IMR-90 (cell line): ENCODE results near the gene FAM53C. TPM values are rescaled to one million over a fixed set of nuclear protein-coding genes. Genes with fewer than 3 reads are reported as not detected.
A peak's percentile ranks its signal among the peaks of the same experiment; 100 is the strongest.

ENCODE experiments used
- ATAC-seq: fragments of 200-7000 bp; cut with Tn5 transposase; 2 replicates; pipeline ENCODE4 v1.9.1; 2020; ENCODE audit warnings: low read depth, mild to moderate bottlenecking, moderate library complexity
- BruUV-seq: library from RNA; stranded (reverse); fragments of 400-500 nt; replicated peaks from 2 replicates; lab custom pipeline; 2021; lab: Mats Ljungman, UMichigan
- CTCF ChIA-PET: fragments of 300-600 bp; formaldehyde crosslinking; extraction: SDS; loops from one replicate; lab custom pipeline; 2021; ENCODE audit warnings: antibody characterized with exemption; lab: Yijun Ruan, JAX
- POLR2A ChIA-PET: fragments of 300-600 bp; sonication (Branson Sonifier 250); formaldehyde crosslinking; loops from one replicate; lab custom pipeline; 2022; ENCODE audit warnings: antibody characterized with exemption; ENCODE audit not compliant: unreplicated experiment; lab: Charles Lee
- DNase-seq: peaks from one replicate; pipeline ENCODE4 v3.0.0; 2013
- H2AFZ ChIP-seq: replicated peaks from 2 replicates; pipeline ENCODE3; 2013; ENCODE audit warnings: low read length, mild to moderate bottlenecking; ENCODE audit not compliant: poor library complexity
- H2AK5ac ChIP-seq: 2 replicates; pipeline ENCODE4 v1.6.1; 2013; ENCODE audit warnings: low read depth, low read length, inconsistent platforms
- H2AK9ac ChIP-seq: replicated peaks from 2 replicates; pipeline ENCODE3; 2013; ENCODE audit warnings: mild to moderate bottlenecking, low read depth, low read length, moderate library complexity; ENCODE audit not compliant: poor library complexity
- H2BK120ac ChIP-seq: 2 replicates; pipeline ENCODE4 v1.6.1; 2013; ENCODE audit warnings: low read depth, low read length, inconsistent platforms
- H2BK15ac ChIP-seq: 3 replicates; pipeline ENCODE4 v1.6.1; 2013; ENCODE audit warnings: low read depth, low read length, inconsistent platforms
- H2BK20ac ChIP-seq: 2 replicates; pipeline ENCODE4 v1.6.1; 2013; ENCODE audit warnings: low read depth, mild to moderate bottlenecking, inconsistent platforms, low read length, moderate library complexity
- H2BK5ac ChIP-seq: 2 replicates; pipeline ENCODE4 v1.6.1; 2013; ENCODE audit warnings: mild to moderate bottlenecking, low read depth, low read length, inconsistent platforms; ENCODE audit not compliant: poor library complexity, severe bottlenecking
- H3K14ac ChIP-seq: replicated peaks from 2 replicates; pipeline ENCODE4 v1.6.1; 2013; ENCODE audit warnings: low read depth, low read length, inconsistent platforms
- H3K18ac ChIP-seq: 2 replicates; pipeline ENCODE4 v1.6.1; 2013; ENCODE audit warnings: low read depth, low read length, control low read depth
- H3K23ac ChIP-seq: 2 replicates; pipeline ENCODE4 v1.6.1; 2013; ENCODE audit warnings: low read depth, low read length, inconsistent platforms
- H3K27ac ChIP-seq: 2 replicates; pipeline ENCODE4 v1.5.1; 2013; ENCODE audit warnings: mild to moderate bottlenecking, control low read depth, low read length; ENCODE audit not compliant: insufficient read depth
- H3K27me3 ChIP-seq: 2 replicates; pipeline ENCODE4 v1.6.1; 2013; ENCODE audit warnings: low read length; ENCODE audit not compliant: control insufficient read depth, insufficient read depth
- H3K36me3 ChIP-seq: 2 replicates; pipeline ENCODE4 v1.6.1; 2013; ENCODE audit warnings: low read length, mixed read lengths; ENCODE audit not compliant: control insufficient read depth, insufficient read depth
- H3K4ac ChIP-seq: 2 replicates; pipeline ENCODE4 v1.6.1; 2013; ENCODE audit warnings: low read depth, low read length, inconsistent platforms
- H3K4me1 ChIP-seq: 2 replicates; pipeline ENCODE4 v1.6.1; 2013; ENCODE audit warnings: low read length, mixed read lengths; ENCODE audit not compliant: control insufficient read depth, insufficient read depth
- H3K4me2 ChIP-seq: 2 replicates; pipeline ENCODE4 v1.6.1; 2013; ENCODE audit warnings: low read depth, mild to moderate bottlenecking, control low read depth, low read length, moderate library complexity
- H3K4me3 ChIP-seq: 2 replicates; pipeline ENCODE4 v1.5.1; 2013; ENCODE audit warnings: low read depth, mild to moderate bottlenecking, control low read depth, low read length, moderate library complexity; ENCODE audit not compliant: insufficient read depth
- H3K56ac ChIP-seq: 2 replicates; pipeline ENCODE4 v1.6.1; 2013; ENCODE audit warnings: low read length, inconsistent platforms; ENCODE audit not compliant: insufficient read depth; ENCODE audit errors: extremely low read depth
- H3K79me1 ChIP-seq, 2 experiments: 2 replicates each; pipeline ENCODE4 v1.6.1; 2013; ENCODE audit warnings: low read length in 2 of 2, inconsistent platforms in 1 of 2, low read depth in 1 of 2
- H3K9ac ChIP-seq: 2 replicates; pipeline ENCODE4 v1.6.1; 2013; ENCODE audit warnings: low read depth, low read length, control low read depth
- H3K9me1 ChIP-seq: 2 replicates; pipeline ENCODE4 v1.6.1; 2013; ENCODE audit warnings: low read length, inconsistent platforms; ENCODE audit not compliant: insufficient read depth
- H3K9me3 ChIP-seq: 2 replicates; pipeline ENCODE4 v1.6.1; 2013; ENCODE audit warnings: low read length; ENCODE audit not compliant: control insufficient read depth, insufficient read depth
- H4K20me1 ChIP-seq: 2 replicates; pipeline ENCODE4 v1.6.1; 2013; ENCODE audit warnings: low read length, inconsistent platforms; ENCODE audit not compliant: insufficient read depth
- H4K5ac ChIP-seq: 2 replicates; pipeline ENCODE4 v1.6.1; 2013; ENCODE audit warnings: mild to moderate bottlenecking, low read depth, low read length, control low read depth
- H4K8ac ChIP-seq, 2 experiments: 2 replicates each; pipeline ENCODE4 v1.6.1; 2013; ENCODE audit warnings: low read depth in 2 of 2, low read length in 2 of 2, control low read depth in 1 of 2, inconsistent platforms in 1 of 2
- H4K91ac ChIP-seq: 2 replicates; pipeline ENCODE4 v1.6.1; 2013; ENCODE audit warnings: low read depth, low read length, inconsistent platforms; ENCODE audit not compliant: insufficient read depth
- CTCF ChIP-seq: conservative IDR thresholded peaks from 2 replicates; pipeline ENCODE4 v1.5.1; 2012; ENCODE audit warnings: mild to moderate bottlenecking, low read depth, low read length, improper control_type of control experiment
- MAFK ChIP-seq: IDR thresholded peaks from 2 replicates; pipeline ENCODE4 v1.6.1; 2012; ENCODE audit warnings: low read depth, low read length, improper control_type of control experiment
- MXI1 ChIP-seq: IDR thresholded peaks from 2 replicates; pipeline ENCODE4 v1.6.1; 2012; ENCODE audit warnings: low read depth, mild to moderate bottlenecking, low read length, moderate library complexity, borderline replicate concordance
- RAD21 ChIP-seq: IDR thresholded peaks from 2 replicates; pipeline ENCODE4 v1.6.1; 2012; ENCODE audit warnings: low read length, improper control_type of control experiment
- whole genome bisulfite sequencing, 2 experiments: methylation state at CpG; one replicate each; pipeline versions ENCODE4 v1.1.5 to v1.1.7; 2013; ENCODE audit warnings: missing lambda C conversion rate in 2 of 2; ENCODE audit not compliant: insufficient read length in 1 of 2; ENCODE audit errors: extremely low coverage in 2 of 2; 5-methylcytosine and 5-hydroxymethylcytosine counted together
- dilution Hi-C: fragments of 300-500 bp; cut with HindIII; formaldehyde crosslinking; loops from one replicate; pipeline ENCODE4 v1.14.3; 2018; ENCODE audit warnings: low sequenced_read_pairs; ENCODE audit not compliant: unreplicated experiment
- in situ Hi-C: fragments of 300-500 bp; cut with MboI; formaldehyde crosslinking; loops from 3 replicates; pipeline ENCODE4 v1.14.3; 2019; ENCODE audit warnings: low sequenced_read_pairs, inconsistent platforms, mixed read lengths
- intact Hi-C: fragments of 100-400 bp; cut with micrococcal nuclease; formaldehyde crosslinking; loops from 2 replicates; pipeline ENCODE4 v1.10.0; 2022
- polyA plus RNA-seq, 3 experiments: library from polyadenylated mRNA; depleted of rRNA; stranded (reverse); fragments of >200 nt; gene quantifications; 2 replicates each; pipeline ENCODE4 v1.2.3, GENCODE V29; 2012; ENCODE audit warnings: low replicate concordance in 1 of 3
- total RNA-seq: library from RNA; depleted of rRNA; stranded (reverse); fragments of >200 nt; gene quantifications from 2 replicates; pipeline ENCODE4 v1.2.3, GENCODE V29; 2012

Gene FAM53C
- total and polyA plus RNA-seq, 2 of the 4 experiments (the other 2 are of a cell fraction): 21.5 to 25.6 TPM

GRCh38 chr5:138354926-138355378 lies 16.9 kb downstream of the FAM53C start:
- BruUV-seq: no TSS peak
- H3K18ac ChIP-seq: no peak overlapping the region
- TF ChIP-seq CTCF (0 out of 2 replicates have a peak, but pooled peaks have one; percentile 2), RAD21 (no peak), MXI1 (no peak), MAFK (no peak)
- no peak overlapping the region for H3K27ac ChIP-seq
- no CpG with 5 or more reads among the region's 6 CpGs for WGBS, 2 experiments
- peaks cover 2% of the 10 kb centered on the region; the same call in 1 of the 2 replicates for H3K4me1 ChIP-seq
- no peaks in the 10 kb centered on the region for H3K9me1 ChIP-seq
- H4K5ac ChIP-seq: no peak overlapping the region
- H2BK5ac ChIP-seq: no peak overlapping the region
- H2BK15ac ChIP-seq: no peak overlapping the region
- no peak overlapping the region for H2BK20ac ChIP-seq
- H3K9me3 ChIP-seq: peaks cover 4% of the 10 kb centered on the region
- peaks cover 44% of the 10 kb centered on the region for H4K20me1 ChIP-seq
- ATAC-seq: peak; percentile 19; the same call in 1 of the 2 replicates
- no peak overlapping the region for H3K9ac ChIP-seq
- peaks cover 6 to 30% of the 10 kb centered on the region in 2 experiments; a peak in 3 of 4 replicates for H3K79me1 ChIP-seq
- no peak overlapping the region for H3K4ac ChIP-seq
- DNase-seq: peak; percentile 77
- no peak overlapping the region for H2AK9ac ChIP-seq
- H3K56ac ChIP-seq: no peak overlapping the region
- H3K14ac ChIP-seq: no peak overlapping the region
- ChIA-PET POLR2A (no interaction called here), CTCF (interaction anchor here (0.5 kb wide), 1 partner anchor 15 kb away, joined by 3 read pairs; no protein-coding TSS in a partner anchor)
- no peaks in the 10 kb centered on the region for H3K27me3 ChIP-seq
- intact Hi-C loops: no loop called here
- H2AFZ ChIP-seq: no peak overlapping the region
- peak overlapping the region; percentile 89; the same call in 1 of the 2 replicates for H3K4me2 ChIP-seq
- in situ Hi-C loops: no loop called here
- no peak overlapping the region for H4K8ac ChIP-seq
- H2AK5ac ChIP-seq: no peak overlapping the region
- H3K4me3 ChIP-seq: no peak overlapping the region
- dilution Hi-C loops: no loop called here
- no peak overlapping the region for H3K23ac ChIP-seq
- no peak overlapping the region for H4K91ac ChIP-seq
- peaks cover 2% of the 10 kb centered on the region for H3K36me3 ChIP-seq
- H2BK120ac ChIP-seq: no peak overlapping the region
